ENCODE measurements around the gene PCLAF.
A peak's percentile ranks its signal among the peaks of the same experiment; 100 is the strongest.
"Not testable (repeated sequence)": the region's sequence is repeated elsewhere in the genome, so short reads cannot be mapped to it uniquely, and the experiment has no call there.

PCLAF gene

GRCh38 chr15:64381000-64381751, at the start of gene PCLAF:
PCLAF (minus strand) TSS chr15:64381441; CDS start chr15:64381371, 70 bp downstream.
- peak; percentile 95 for DNase-seq (ENCODE audit: low spot score)

GRCh38 chr15:64430000-64430735, 48.9 kb upstream of the PCLAF start:
- no peak for DNase-seq (ENCODE audit: low spot score)

- no peak for DNase-seq (ENCODE audit: low spot score)
These were observed 48.2 kb upstream of the PCLAF start for GRCh38 chr15:64429448-64429847.

GRCh38 chr15:64426845-64427465, 45.7 kb upstream of the PCLAF start:
- no peak for DNase-seq (ENCODE audit: low spot score)

- no peak for DNase-seq (ENCODE audit: low spot score)
These were observed 44.0 kb upstream of the PCLAF start for GRCh38 chr15:64425221-64425620.

GRCh38 chr15:64423970-64424369, 42.7 kb upstream of the PCLAF start:
- DNase-seq (ENCODE audit: low spot score), result no peak

- no peak for DNase-seq (ENCODE audit: low spot score)
These were observed 41.5 kb upstream of the PCLAF start for GRCh38 chr15:64422697-64423096.

- no peak for DNase-seq (ENCODE audit: low spot score)
These were observed 31.0 kb upstream of the PCLAF start for GRCh38 chr15:64412216-64412615.

GRCh38 chr15:64400583-64400982, 19.3 kb upstream of the PCLAF start:
- no peak for DNase-seq (ENCODE audit: low spot score)

- DNase-seq (ENCODE audit: low spot score), result no peak
These were observed 17.3 kb upstream of the PCLAF start for GRCh38 chr15:64398575-64398974.

GRCh38 chr15:64396789-64397188, 15.5 kb upstream of the PCLAF start:
- no peak for DNase-seq (ENCODE audit: low spot score)

GRCh38 chr15:64392471-64392870, 11.2 kb upstream of the PCLAF start:
- not testable (repeated sequence) for DNase-seq (ENCODE audit: low spot score)

- no peak for DNase-seq (ENCODE audit: low spot score)
These were observed 7.8 kb upstream of the PCLAF start for GRCh38 chr15:64389036-64389435.

- peak; percentile 89 for DNase-seq (ENCODE audit: low spot score)
These were observed 6.4 kb upstream of the PCLAF start, which contains the start of gene TRIP4 for GRCh38 chr15:64387562-64388168. TRIP4 (plus strand) TSS chr15:64387836; CDS start chr15:64387864, 28 bp downstream.

GRCh38 chr15:64386291-64386690, 5.0 kb upstream of the PCLAF start:
- DNase-seq (ENCODE audit: low spot score), result no peak

- no peak for DNase-seq (ENCODE audit: low spot score)
These were observed 2.5 kb upstream of the PCLAF start for GRCh38 chr15:64383760-64384159.

- DNase-seq (ENCODE audit: low spot score), result peak; percentile 12
These were observed 941 bp downstream of the PCLAF start for GRCh38 chr15:64380130-64380870.

GRCh38 chr15:64379216-64379960, 1.9 kb downstream of the PCLAF start:
- DNase-seq (ENCODE audit: low spot score), result no peak

GRCh38 chr15:64373360-64373759, 7.9 kb downstream of the PCLAF start:
- no peak for DNase-seq (ENCODE audit: low spot score)

GRCh38 chr15:64371383-64371782, 9.9 kb downstream of the PCLAF start:
- DNase-seq (ENCODE audit: low spot score), result not testable (repeated sequence)

GRCh38 chr15:64369078-64369607, 12.1 kb downstream of the PCLAF start:
- DNase-seq (ENCODE audit: low spot score), result no peak
